ENCODE results near the gene LDAH.
A peak's percentile ranks its signal among the peaks of the same experiment; 100 is the strongest.
"Not testable (repeated sequence)": the region's sequence is repeated elsewhere in the genome, so short reads cannot be mapped to it uniquely, and the experiment has no call there.

Gene LDAH

DNA sequence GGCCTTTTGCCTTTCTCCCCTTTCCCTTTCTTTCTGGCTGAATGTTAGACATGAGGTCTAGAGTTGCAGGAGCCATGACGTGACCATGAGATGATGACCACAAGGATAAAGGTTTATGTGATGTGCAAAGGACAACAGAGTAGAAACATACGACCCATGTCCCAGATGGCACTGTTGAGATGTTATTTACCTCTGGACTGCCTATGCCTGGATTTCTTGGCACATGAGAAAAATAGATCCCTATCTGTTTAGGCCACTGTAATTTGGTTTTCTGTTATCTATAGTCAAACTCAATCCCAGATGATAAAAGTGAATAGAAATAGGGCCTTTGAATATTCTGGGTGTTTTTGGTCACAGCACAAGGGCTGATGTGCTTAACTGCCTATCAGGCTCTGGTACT is 97.1 kb downstream of the LDAH start:
- intact Hi-C loops (cut with DNase I): no loop called here

DNA sequence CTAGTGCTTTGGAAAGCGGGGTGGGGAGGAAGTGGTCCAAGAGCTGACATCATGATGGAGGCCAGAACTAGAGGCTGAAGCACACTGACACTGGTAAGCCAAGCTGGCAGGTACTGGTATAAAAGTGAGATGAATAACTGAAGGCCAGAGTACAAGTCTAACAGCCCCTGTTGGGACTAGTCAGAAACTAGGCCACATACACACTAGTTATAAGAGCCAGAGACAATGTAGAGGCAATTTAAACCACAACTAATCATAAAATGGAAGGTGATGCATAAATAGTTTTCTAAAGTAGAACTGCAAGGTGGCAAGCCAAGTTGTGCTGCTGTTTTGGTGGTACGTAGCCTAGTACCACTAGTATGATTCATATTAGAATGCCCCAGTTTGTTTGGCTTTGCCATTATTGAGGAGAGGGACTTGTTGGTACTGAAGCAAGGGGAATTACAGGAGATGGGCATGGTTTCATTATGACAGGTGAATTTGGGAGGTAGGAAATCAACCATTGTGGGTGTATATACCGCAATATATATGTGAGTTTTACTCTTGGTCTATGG is 98.3 kb downstream of the LDAH start:
- intact Hi-C loops (cut with DNase I): no loop called here
- no peak for DNase-seq

More for the DNA sequence above, 97.1 kb downstream of the LDAH start:
- no peak for DNase-seq

DNA sequence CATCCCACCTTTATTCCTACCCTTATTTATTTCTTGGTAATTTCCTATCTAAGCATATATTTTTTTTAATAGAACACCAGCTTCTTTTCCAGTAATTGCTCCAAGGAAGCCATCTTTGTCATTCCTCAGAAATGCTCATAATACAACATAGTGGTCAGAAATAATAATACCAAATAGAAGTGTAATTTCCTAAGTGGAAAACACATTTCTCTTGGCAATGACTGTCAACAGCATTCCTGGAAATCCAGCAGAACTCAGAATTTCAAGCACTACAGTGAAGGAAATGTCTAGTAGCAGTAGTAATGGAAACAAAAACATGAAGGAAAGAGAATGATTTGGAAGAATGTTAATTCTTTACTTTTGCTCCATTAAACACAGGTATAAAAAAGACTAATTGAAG is 99.4 kb downstream of the LDAH start:
- no peak for DNase-seq
- intact Hi-C loops (cut with DNase I): no loop called here

DNA sequence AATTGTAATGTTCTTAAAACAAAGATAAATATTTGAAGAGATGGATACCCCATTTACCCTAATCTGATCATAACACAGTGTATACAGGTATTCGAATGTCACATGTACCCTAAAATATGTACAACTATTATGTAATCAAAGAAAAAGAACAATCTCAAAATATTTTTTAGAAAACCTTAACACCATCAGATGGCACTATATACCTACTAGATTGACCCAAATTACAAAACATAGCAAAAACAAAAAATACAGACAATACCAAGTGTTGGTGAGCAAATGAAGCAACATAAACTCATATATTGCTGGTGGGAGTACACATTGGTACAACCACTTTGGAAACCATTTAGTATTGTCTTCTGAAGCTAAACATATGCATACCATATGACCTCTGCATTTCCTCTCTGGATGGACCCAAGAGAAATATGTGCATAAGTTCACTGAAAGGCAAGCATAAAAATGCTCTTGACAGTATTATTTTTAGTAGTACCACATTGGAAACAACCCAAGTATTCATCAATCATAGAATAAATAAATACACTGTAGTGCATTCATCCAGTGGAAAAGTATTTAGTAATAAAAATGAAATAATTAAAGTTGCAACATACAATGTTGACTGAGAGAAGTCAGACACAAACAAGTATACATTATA is 100.2 kb downstream of the LDAH start:
- intact Hi-C loops (cut with DNase I): no loop called here
- DNase-seq: no peak

DNA sequence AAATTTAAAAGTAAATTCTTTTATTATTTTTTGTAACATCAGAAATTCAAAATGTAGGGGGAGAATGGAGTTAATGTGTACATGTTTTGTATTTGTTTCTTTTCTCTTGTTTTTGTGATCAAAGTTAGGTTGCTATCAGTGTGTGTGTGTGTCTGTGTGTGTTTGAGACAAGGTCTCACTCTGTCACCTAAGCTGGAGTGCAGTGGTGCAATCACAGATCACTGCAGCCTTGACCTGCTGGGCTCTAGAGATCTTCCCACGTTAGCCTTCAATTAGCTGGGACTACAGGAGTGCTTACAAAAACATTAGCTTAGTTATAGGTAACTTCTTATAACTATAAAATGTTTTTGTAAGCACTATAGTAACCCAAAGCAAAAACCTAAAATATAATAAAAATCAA is 105.3 kb downstream of the LDAH start:
- intact Hi-C loops (cut with DNase I): no loop called here

DNA sequence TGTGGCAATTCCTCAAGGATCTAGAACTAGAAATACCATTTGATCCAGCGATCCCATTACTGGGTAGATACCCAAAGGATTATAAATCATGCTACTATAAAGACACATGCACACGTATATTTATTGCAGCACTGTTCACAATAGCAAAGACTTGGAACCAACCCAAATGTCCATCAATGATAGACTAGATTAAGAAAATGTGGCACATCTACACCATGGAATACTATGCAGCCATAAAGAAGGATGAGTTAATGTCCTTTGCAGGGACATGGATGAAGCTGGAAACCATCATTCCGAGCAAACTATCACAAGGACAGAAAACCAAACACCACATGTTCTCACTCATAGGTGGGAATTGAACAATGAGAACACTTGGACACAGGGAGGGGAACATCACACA is 106.7 kb downstream of the LDAH start:
- intact Hi-C loops (cut with DNase I); DNase-seq: not testable (repeated sequence)

More for the DNA sequence above, 105.3 kb downstream of the LDAH start:
- DNase-seq: no peak

DNA sequence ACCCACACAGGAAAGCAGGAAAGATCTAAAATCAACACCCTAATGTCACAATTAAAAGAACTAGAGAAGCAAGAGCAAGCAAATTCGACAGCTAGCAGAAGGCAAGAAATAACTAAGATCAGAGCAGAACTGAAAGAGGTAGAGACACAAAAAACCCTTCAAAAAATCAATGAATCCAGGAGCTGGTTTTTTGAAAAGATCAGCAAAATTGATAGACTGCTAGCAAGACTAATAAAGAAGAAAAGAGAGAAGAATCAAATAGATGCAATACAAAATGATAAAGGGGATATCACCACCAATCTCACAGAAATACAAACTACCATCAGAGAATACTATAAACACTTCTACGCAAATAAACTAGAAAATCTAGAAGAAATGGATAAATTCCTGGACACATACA is 108.5 kb downstream of the LDAH start:
- DNase-seq; intact Hi-C loops (cut with DNase I): not testable (repeated sequence)

DNA sequence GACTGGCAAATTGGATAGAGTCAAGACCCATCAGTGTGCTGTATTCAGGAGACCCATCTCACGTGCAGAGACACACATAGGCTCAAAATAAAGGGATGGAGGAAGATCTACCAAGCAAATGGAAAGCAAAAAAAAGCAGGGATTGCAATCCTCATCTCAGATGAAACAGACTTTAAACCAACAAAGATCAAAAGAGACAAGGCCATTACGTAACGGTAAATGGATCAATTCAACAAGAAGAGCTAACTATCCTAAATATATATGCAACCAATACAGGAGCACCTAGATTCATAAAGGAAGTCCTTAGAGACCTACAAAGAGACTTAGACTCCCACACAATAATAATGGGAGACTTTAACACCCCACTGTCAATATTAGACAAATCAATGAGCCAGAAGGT is 109.3 kb downstream of the LDAH start:
- DNase-seq; intact Hi-C loops (cut with DNase I): not testable (repeated sequence)

DNA sequence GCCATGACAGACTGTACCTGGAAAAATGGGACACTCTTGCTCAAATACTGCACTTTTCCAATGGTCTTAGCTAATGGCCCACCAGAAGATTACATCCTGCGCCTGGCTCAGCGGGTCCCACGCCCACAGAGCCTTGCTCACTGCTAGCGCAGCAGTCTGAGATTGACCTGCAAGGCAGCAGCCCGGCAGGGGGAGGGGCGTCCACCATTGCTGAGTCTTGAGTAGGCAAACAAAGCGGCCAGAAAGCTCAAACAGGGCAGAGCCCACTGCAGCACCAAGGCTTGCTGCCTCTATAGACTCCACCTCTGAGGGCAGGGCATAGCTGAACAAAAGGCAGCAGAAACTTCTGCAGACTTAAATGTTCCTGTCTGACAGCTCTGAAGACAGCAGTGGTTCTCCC is 111.3 kb downstream of the LDAH start:
- intact Hi-C loops (cut with DNase I): not testable (repeated sequence)
- DNase-seq: peak in 1 of 10 donors; percentile 66

DNA sequence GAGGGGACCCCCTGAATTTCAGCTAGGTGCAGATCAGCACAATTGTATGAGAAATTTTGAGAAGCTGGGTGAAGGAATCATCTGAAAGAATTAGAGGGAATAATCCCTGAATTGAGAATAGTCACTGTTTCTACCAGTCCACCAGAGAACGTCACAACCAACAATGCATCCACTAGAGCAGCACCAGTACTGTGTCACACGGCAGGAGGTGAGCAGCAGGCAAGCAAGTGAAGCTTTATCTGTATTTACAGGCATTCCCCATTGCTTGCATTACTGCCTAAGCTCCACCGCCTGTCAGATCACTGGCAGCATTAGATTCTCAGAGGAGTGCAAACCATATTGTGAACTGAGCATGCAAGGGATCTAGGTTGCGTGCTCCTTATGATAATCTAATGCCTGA is 115.3 kb downstream of the LDAH start:
- DNase-seq: no peak
- intact Hi-C loops (cut with DNase I): no loop called here

DNA sequence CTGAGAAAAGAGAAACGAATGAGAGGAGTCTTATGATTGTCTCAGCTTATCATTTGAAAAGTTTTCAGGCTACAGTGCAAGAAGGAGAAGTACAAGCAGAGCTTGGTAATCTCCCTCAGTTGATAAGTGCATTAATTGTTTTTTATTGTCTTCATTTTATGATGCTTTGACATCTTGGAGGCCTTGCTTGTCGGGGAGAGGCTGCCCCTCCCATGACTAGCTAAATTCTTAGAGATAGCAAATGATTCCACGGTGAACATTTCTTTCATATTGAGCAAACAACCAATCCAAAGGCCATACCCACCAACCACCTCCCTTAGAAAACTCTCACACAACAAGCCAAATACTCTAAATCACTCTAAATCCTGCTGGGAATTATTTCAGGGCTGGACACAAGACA is 116.1 kb downstream of the LDAH start:
- intact Hi-C loops (cut with DNase I): no loop called here
- DNase-seq: no peak

DNA sequence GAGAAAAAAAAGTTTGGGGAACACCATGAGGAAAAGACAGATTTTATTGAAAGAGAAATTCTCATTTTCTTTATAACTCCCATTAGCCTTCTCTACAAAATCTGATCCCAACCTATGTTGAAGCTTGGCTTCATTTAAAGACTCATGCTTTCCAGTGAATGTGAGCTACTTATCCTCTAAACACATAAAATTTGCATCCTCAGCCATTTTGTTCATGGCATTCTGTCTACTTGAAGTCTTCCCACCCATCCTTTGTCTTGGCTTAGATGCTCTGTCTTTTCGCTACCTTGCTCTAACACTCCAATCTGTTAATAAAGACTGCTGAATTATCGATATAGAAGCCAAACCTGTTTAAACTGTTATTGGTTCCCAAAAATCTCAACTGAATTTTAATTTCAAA is 116.7 kb downstream of the LDAH start:
- no peak for DNase-seq

DNA sequence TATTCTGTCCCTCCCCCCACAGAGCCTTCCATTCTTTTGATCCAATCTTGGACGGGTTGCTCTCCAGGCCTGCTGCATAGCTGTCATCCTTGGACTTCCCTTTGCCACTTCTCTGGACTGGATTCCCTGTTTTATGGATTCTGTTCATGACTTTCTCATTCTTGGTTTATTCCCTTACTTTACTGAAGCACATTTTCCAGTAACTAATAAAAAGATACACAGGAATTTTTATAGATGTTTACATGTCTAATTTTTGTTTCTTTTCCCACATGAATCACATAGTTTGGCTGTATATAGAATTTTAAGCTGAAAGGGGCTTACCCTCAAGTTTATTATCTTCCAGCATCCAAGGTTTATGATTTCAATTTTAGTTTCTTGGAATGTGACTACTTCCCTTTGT is 118.0 kb downstream of the LDAH start:
- intact Hi-C loops (cut with DNase I): no loop called here

More for the DNA sequence above, 116.7 kb downstream of the LDAH start:
- intact Hi-C loops (cut with DNase I): no loop called here

DNA sequence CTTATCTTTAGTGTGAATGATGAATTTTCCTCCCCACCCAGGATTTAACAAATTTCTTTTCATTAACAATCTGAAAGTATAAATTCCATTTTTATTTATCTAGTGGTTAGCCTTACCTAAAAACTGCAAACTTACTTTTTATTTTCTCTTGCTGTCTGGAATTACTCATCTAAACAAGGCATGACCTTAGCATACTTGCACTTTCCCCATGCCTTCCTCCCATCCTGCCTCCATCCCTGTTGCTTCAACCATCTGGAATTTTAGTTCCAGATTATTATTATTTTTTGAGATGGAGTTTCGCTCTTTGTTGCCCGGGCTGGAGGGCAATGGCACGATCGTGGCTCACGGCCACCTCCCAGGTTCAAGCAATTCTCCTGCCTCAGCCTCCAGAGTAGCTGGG is 120.3 kb downstream of the LDAH start:
- intact Hi-C loops (cut with DNase I): no loop called here
- no peak for DNase-seq

More for the DNA sequence above, 118.0 kb downstream of the LDAH start:
- no peak for DNase-seq

DNA sequence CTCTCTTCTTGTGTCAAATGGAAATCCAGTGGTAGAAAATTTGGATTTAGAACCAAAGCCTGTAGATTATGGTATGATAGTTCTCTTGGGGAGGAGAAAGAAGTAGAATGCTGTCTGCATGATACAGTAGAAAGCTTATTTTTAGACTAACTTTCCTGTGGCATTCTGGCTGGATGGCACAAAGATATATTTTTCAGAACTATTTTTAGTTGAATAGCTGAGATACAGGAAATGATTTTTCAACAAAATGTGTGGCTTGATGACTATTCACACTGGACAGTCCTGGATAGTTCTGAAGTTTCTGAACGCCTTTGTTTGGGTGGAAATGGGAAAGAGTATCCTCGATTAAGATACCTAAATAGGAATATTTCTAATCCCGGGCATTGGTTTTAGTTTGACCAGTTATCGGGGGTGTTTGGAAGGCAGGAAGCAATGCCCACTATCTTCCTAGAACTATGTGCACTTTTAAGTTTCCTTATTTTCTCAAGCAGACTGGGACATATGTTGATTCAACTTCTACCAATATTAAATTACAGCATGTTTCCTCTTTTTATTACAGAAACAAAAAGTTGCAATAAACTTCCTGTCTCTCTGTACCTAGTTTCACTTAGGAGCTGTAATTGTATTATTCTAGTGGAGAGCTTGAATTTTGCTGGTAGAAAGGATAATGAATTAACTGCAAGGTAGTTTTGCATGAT is 123.8 kb downstream of the LDAH start:
- intact Hi-C loops (cut with DNase I): no loop called here

DNA sequence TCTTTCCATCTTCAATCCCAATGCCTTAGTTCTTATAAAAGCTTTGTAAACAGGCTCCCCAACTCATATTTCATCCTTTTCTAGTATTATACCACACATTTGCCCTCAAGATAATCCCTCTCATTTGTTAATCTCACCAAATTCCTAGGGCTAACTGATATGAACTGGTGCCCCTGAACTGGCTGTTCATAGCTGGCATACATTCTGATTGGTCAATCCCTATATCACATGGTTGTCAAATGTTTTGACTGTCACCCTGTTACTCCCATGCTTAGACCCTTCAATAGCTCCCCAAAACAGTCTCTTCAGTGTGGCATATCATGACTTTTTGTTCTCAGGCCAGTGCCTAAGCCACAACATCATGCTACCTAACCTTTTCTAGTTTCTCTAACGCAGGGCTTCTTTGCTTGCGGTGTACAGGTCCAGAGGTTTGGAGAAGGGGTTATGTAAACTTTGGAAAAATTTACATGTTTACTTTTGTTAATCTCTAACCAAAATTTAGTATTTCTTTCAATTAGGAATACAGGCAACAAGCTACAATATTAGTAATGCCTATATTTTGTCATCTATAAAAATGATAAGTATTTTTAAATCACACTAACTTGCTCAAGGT is 125.5 kb downstream of the LDAH start:
- DNase-seq: no peak
- intact Hi-C loops (cut with DNase I): no loop called here

More for the DNA sequence above, 123.8 kb downstream of the LDAH start:
- DNase-seq: no peak

DNA sequence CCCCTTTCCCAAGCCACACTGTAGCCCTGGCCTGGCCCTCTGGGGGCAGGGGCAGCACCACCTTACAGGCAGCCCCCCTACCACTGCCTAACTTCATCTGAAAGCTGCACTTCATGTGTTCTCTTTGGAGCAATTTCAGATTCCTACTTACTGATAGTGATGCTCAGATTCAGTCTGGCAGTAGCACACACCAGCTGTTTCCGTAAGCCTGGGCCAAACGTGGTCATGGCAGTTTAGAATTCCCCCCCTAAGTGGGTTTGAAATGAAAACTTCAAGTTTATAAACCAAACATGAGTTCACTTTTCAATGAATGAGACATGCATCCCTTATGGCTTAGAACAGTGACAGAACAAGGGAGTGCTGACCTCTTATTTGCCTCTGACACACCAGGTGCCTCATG is 126.5 kb downstream of the LDAH start:
- no peak for DNase-seq
- intact Hi-C loops (cut with DNase I): no loop called here

DNA sequence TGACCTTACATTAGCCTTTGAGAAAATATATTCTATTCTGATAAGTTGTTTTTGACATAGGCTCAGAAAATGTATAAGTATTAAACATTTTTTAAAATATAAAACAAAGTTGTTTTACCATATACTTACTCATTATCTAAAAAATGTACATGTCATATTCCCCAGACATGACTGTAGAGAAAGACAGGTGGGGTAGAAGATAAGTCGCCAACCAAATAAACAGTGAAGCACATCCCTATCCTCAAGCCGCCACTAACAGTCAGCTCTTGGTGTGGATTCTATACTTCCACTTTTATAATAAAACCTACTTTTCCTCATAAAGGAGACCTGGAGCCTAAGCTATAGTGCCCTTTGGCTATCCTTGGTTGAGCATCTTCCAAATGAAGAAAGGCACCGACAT is 129.6 kb downstream of the LDAH start:
- no peak for DNase-seq
- intact Hi-C loops (cut with DNase I): no loop called here

DNA sequence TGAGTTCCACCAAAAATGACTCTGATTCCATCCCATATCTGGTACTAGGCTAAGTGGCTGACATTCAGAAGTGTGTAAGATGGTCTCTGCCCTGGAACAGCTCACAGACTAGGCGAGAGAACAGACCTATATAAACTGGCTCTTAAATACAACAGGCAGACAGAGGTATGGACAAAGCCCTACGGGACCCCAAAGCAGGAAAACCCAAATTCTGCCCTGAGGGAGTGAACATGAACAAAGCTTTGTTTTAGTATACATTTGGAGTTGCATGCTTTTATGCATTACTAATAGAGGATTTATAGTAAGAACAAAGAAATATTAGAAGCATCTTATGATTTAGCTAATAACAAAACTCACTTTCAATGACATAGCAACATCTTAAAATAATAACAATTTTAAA is 130.8 kb downstream of the LDAH start:
- DNase-seq: no peak
- intact Hi-C loops (cut with DNase I): no loop called here

DNA sequence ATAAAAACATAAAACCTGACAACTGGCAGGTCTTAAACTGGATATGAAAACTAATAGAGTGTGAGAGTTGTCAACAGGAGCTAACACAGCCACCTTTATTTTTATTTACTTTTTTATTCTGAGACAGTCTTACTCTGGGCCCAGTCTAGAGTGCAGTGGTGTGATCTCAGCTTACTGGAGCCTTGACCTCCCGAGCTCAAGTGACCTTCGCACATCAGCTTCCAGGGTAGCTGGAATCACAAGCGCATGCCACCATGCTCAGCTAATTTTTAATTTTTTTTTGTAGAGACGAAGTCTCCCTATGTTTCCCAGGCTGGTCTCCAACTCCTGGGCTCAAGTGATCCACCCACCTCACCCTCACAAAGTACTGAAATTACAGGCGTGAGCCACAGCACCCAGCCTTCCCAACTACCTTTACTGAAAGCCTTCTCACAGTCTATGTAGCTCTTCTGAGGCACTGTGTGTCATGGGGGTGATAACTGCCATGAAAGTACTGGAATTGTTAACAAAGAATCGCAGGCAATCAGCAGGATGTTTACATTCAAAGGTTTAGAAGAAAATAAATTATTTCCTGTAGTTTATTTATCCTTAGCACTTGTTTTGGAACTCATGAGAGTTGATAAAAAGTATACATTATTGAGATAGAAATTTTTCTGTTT is 131.7 kb downstream of the LDAH start:
- no peak for DNase-seq

More for the DNA sequence above, 131.7 kb downstream of the LDAH start:
- intact Hi-C loops (cut with DNase I): no loop called here
